HFFc6 (cell line): ENCODE measurements around the gene ZNF660. TPM values are rescaled to one million over a fixed set of nuclear protein-coding genes. Genes with fewer than 3 reads are reported as not detected.
A peak's percentile ranks its signal among the peaks of the same experiment; 100 is the strongest.
"Not testable (repeated sequence)": the region's sequence is repeated elsewhere in the genome, so short reads cannot be mapped to it uniquely, and the experiment has no call there.

ENCODE experiments used
- DNase-seq: peaks from one replicate; pipeline ENCODE4 v3.0.0-alpha.2; 2018
- H3K27ac Mint-ChIP-seq: 2 replicates; pipeline ENCODE4 v1.8.0; 2020; ENCODE audit warnings: mild to moderate bottlenecking, mixed read lengths
- H3K27me3 Mint-ChIP-seq: 2 replicates; pipeline ENCODE4 v1.8.0; 2021; ENCODE audit warnings: mild to moderate bottlenecking, moderate library complexity, mixed read lengths; ENCODE audit not compliant: insufficient read depth
- H3K36me3 Mint-ChIP-seq: 2 replicates; pipeline ENCODE4 v1.8.0; 2021; ENCODE audit warnings: low read depth, mixed read lengths
- H3K4me1 Mint-ChIP-seq: 2 replicates; pipeline ENCODE4 v1.8.0; 2020; ENCODE audit warnings: low read depth, mixed read lengths
- H3K4me3 Mint-ChIP-seq: 2 replicates; pipeline ENCODE4 v1.8.0; 2020; ENCODE audit warnings: mild to moderate bottlenecking, moderate library complexity, mixed read lengths
- H3K9me3 Mint-ChIP-seq: 2 replicates; pipeline ENCODE4 v1.8.0; 2020; ENCODE audit warnings: mild to moderate bottlenecking, mixed read lengths
- total RNA-seq, 6 experiments: library from RNA; stranded (reverse); fragmentation: NEBNext Ultra II Directional; extraction: Animal tissue kit (Norgen Biotek cat#: 25700); gene quantifications; 2 replicates in 1 of 6; 3 replicates in 5 of 6; pipeline ENCODE4 v1.2.3, GENCODE V29; 2021
- TF ChIP-seq, protein P1 (sequence below): fragments of 200-600 bp; sonication (generic); IDR thresholded peaks from 2 replicates; pipeline ENCODE4 v1.5.0; 2021; ENCODE audit warnings: antibody characterized with exemption, mild to moderate bottlenecking

ZNF660 gene
- total RNA-seq, 6 experiments from 2014 or later, result 0.05 to 0.23 (median 0.14) TPM

DNA sequence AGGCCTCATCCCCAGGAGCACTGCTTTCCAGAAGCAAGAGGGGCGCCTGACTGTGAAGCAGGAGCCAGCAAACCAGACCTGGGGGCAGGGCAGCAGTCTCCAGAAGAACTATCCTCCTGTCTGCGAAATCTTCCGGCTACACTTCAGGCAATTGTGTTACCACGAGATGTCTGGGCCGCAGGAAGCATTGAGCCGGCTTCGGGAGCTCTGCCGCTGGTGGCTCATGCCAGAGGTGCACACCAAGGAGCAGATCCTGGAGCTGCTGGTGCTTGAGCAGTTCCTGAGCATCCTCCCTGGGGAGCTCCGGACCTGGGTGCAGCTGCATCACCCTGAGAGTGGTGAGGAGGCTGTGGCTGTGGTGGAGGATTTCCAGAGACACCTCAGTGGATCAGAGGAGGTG lies 27.7 kb upstream of the ZNF660 start:
- Mint-ChIP-seq H3K27me3 (peaks cover 1% of the 10 kb centered on the region; the same call in 1 of the 2 replicates), H3K4me3 (no peak overlapping the region), H3K4me1 (peaks cover 10% of the 10 kb centered on the region), H3K36me3 (peaks cover 19% of the 10 kb centered on the region), H3K9me3 (peaks cover 12% of the 10 kb centered on the region), H3K27ac (no peak overlapping the region)
- TF ChIP-seq, protein P1, sequence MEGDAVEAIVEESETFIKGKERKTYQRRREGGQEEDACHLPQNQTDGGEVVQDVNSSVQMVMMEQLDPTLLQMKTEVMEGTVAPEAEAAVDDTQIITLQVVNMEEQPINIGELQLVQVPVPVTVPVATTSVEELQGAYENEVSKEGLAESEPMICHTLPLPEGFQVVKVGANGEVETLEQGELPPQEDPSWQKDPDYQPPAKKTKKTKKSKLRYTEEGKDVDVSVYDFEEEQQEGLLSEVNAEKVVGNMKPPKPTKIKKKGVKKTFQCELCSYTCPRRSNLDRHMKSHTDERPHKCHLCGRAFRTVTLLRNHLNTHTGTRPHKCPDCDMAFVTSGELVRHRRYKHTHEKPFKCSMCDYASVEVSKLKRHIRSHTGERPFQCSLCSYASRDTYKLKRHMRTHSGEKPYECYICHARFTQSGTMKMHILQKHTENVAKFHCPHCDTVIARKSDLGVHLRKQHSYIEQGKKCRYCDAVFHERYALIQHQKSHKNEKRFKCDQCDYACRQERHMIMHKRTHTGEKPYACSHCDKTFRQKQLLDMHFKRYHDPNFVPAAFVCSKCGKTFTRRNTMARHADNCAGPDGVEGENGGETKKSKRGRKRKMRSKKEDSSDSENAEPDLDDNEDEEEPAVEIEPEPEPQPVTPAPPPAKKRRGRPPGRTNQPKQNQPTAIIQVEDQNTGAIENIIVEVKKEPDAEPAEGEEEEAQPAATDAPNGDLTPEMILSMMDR, result no peak
- DNase-seq, result no peak

DNA sequence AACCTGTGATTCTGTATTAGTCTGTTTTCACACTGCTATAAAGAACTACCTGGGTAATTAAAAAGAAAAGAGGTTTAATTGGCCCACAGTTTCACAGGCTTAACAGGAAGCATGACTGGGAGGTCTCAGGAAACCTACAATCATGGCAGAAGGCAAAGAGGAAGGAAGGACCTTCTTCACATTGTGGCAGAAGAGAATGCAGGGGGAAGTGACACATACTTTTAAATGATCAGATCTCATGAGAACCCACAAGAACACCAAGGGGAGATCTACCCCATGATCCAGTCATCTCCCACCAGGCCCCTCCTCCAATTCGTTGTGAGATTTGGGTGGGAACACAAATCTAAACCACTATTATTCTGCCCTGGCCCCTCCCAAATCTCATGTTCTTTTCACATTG lies 23.7 kb upstream of the ZNF660 start:
- H3K4me1 Mint-ChIP-seq, result peaks cover 1% of the 10 kb centered on the region
- peaks cover 36% of the 10 kb centered on the region for H3K9me3 Mint-ChIP-seq

DNA sequence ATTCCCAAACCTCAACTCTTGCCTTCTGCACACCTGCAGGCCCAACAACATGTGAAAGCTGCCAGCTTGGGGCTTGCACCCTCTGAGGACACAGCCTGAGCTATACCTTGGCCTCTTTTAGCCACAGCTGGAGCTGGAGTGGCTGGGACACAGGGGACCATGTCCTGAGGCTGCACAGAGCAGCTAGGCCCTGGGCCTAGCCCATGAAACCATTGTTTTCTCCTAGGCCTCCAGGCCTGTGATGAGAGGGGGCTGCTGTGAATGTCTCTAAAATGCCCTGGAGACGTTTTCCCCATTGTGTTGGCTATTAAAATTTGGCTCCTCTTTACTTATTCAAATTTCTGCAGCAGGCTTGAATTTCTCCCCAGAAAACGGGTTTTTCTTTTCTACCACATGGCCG lies 22.6 kb upstream of the ZNF660 start:
- Mint-ChIP-seq H3K4me1 (no peaks in the 10 kb centered on the region), H3K4me3 (no peak overlapping the region), H3K9me3 (peaks cover 39% of the 10 kb centered on the region), H3K27me3 (peaks cover 1% of the 10 kb centered on the region), H3K27ac (no peak overlapping the region), H3K36me3 (peaks cover 43% of the 10 kb centered on the region)
- TF ChIP-seq, protein P1, result no peak
- no peak for DNase-seq

More for the DNA sequence above, 23.7 kb upstream of the ZNF660 start:
- no peak for DNase-seq
- Mint-ChIP-seq H3K27me3 (peaks cover 1% of the 10 kb centered on the region; the same call in 1 of the 2 replicates), H3K36me3 (peaks cover 40% of the 10 kb centered on the region), H3K27ac (no peak overlapping the region), H3K4me3 (no peak overlapping the region)
- TF ChIP-seq, protein P1, result no peak

DNA sequence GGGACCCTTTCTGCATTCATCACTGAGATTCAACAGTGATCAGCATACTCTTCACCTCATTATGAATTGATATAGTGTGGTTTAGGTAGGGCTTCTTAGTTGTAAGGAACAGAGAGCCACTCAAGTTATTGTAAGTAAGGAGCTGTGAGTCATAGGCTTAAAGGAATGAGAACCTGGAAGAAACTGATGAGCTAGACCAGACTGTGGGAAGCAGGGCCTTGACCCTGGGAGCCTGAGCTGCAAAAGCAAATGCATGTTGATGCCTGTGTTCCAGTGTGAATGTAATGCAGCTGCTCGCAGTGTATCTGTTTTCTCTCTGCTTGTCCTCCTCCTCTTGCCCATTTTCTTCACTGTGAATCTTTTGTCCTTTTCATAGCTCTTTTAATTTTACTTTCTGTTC lies 16.2 kb upstream of the ZNF660 start:
- Mint-ChIP-seq H3K27ac (no peak overlapping the region), H3K36me3 (peaks cover 54% of the 10 kb centered on the region), H3K9me3 (peaks cover 55% of the 10 kb centered on the region), H3K4me1 (no peaks in the 10 kb centered on the region), H3K4me3 (no peak overlapping the region), H3K27me3 (no peaks in the 10 kb centered on the region; the same call in 1 of the 2 replicates)
- TF ChIP-seq, protein P1, result no peak
- peak; percentile 7 for DNase-seq

DNA sequence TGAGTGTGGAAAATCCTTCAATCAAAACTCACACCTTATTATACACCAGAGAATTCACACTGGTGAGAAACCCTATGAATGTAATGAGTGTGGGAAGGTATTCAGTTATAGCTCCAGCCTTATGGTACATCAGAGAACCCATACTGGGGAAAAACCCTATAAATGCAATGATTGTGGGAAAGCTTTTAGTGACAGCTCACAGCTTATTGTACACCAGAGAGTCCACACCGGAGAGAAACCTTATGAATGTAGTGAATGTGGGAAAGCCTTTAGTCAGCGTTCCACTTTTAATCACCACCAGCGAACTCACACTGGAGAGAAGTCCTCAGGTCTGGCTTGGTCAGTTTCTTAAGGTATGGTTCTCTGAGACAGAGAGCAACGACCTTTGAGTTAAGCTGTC lies 13.7 kb upstream of the ZNF660 start:
- Mint-ChIP-seq H3K27ac (no peak overlapping the region), H3K4me3 (no peak overlapping the region), H3K36me3 (peaks cover 43% of the 10 kb centered on the region), H3K27me3 (no peaks in the 10 kb centered on the region; the same call in 1 of the 2 replicates), H3K9me3 (peaks cover 53% of the 10 kb centered on the region), H3K4me1 (no peaks in the 10 kb centered on the region)
- TF ChIP-seq, protein P1, result no peak
- DNase-seq, result no peak

DNA sequence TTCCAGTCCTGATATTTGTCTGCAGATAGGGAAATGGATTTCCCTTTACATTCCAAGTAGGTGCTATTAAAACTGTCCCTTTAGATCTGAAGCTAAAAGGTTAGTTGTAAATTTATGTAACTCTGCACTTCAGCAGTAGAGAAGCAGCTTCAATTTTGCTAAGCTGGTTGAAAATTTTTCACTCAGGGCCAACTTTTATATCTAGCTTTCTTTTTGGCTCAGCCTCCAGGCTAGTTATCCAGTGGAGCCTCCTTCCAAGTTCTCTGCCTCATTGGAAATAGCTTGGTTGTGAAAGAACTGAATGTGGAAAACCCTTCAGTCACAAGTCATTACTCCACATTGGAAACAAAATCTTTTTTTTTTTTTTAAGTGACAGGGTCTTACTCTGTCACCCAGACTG lies 8.2 kb upstream of the ZNF660 start:
- no peak for DNase-seq
- Mint-ChIP-seq H3K9me3 (peaks cover 57% of the 10 kb centered on the region), H3K36me3 (peaks cover 13% of the 10 kb centered on the region), H3K27ac (no peak overlapping the region), H3K27me3 (no peaks in the 10 kb centered on the region; the same call in 1 of the 2 replicates), H3K4me3 (no peak overlapping the region), H3K4me1 (no peaks in the 10 kb centered on the region)
- TF ChIP-seq, protein P1, result no peak

DNA sequence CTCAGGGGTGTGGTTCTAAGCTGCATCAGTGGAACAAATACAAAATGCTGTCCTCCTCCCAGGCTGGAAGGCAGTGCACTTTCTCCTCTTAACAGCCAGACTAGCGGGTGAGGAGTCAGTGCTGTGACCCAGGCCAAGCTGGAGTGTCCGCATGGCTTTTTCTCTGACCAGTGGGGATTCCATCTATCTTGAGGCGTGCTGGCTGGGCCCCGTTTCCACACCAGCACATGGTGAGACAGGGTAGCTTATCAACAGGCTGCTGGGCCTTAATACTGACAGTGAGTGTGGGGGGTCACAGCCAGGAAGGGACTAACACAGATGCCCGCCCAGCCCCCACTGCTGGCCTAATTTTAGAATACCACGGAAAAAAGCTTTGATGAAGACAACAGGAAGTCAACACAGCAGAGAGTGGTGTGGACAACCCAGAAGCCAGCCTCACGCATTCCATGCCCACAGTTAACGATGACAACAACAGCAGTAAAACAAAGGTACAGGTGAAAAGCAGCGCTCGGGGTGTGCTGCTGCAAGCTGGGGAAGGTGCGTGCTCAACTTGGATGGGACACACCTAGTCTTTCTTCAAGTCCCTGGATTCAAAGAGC lies 7.3 kb upstream of the ZNF660 start:
- not testable (repeated sequence) for DNase-seq, H3K4me3 Mint-ChIP-seq, H3K36me3 Mint-ChIP-seq, H3K27ac Mint-ChIP-seq, H3K27me3 Mint-ChIP-seq, H3K4me1 Mint-ChIP-seq
- peaks cover 51% of the 10 kb centered on the region for H3K9me3 Mint-ChIP-seq

DNA sequence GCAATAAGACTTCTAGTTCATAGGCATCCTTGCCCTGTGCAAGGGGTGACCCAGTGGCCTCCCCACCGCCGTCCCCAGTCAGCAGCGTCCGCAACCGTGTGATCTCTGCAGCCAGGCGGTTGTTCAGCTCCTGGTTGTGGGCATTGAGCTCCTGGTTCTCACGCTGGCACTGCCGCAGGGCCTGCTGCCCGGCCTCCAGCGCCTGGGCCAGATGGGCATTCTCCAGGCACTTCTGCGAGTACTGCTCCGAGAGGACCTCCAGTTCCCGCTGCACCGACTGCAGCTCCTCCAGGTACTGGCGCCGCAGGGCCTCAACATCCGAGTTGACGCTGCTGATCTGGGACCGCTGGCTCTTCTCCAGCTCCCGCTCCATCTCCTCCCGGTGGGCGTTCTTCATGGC lies 6.4 kb upstream of the ZNF660 start:
- H3K27ac Mint-ChIP-seq, DNase-seq, H3K4me1 Mint-ChIP-seq, H3K27me3 Mint-ChIP-seq, H3K4me3 Mint-ChIP-seq, H3K36me3 Mint-ChIP-seq: not testable (repeated sequence)
- H3K9me3 Mint-ChIP-seq, result peaks cover 45% of the 10 kb centered on the region
